Measurements from ENCODE around the gene PPP1R2.
"Not testable (repeated sequence)": the region's sequence is repeated elsewhere in the genome, so short reads cannot be mapped to it uniquely, and the experiment has no call there.

PPP1R2 gene

DNA sequence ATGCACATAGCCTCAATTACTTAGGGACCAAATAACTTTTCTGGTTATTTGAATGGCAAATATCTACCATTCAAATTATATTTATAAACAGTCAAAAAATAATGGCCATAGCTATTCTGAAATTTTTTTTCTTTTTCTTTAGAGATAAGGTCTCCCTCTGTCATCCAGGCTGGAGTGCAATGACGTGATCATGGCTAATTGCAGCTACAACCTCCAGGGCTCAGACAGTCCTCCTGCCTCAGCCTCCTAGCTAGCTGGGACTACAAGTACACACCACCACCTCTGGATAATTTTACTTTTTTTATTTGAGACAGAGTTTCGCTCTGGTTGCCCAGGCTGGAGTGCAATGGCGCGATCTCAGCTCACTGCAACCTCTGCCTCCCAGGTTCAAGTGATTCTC lies 16.6 kb downstream of the PPP1R2 start:
- no peak for DNase-seq (ENCODE audit: extremely low spot score)
- TF ChIP-seq NFRKB (IDR thresholded peaks at IDR 0.05) (no peak), ZNF384 (IDR thresholded peaks at IDR 0.05) (no peak)
- ChIA-PET CTCF (interaction anchor here (1.1 kb wide), 1 partner anchor 255 kb away, joined by 5 read pairs; the partner anchor contains the start of gene XXYLT1), POLR2A (no interaction called here)

GRCh38 chr3:195524171-195524896 lies 18.8 kb downstream of the PPP1R2 start:
- no peak for DNase-seq (ENCODE audit: extremely low spot score)
- CTCF ChIA-PET: no interaction called here
- POLR2A ChIA-PET: no interaction called here
- no peak for TF ChIP-seq FOXK2 (IDR thresholded peaks at IDR 0.05)
- no peak for TF ChIP-seq ARNT (IDR thresholded peaks at IDR 0.05)
- TF ChIP-seq FOXA1 (IDR thresholded peaks at IDR 0.05): no peak
- no peak for TF ChIP-seq FOXM1 (IDR thresholded peaks at IDR 0.05; ENCODE audit: borderline replicate concordance)
- no peak for TF ChIP-seq SP1 (IDR thresholded peaks at IDR 0.05)
- TF ChIP-seq HDGF (IDR thresholded peaks at IDR 0.05; ENCODE audit: borderline replicate concordance): no peak
- TF ChIP-seq ZNF384 (IDR thresholded peaks at IDR 0.05): no peak
- TF ChIP-seq BHLHE40 (IDR thresholded peaks at IDR 0.05; ENCODE audit: borderline replicate concordance): no peak

GRCh38 chr3:195522254-195523023 lies 20.7 kb downstream of the PPP1R2 start:
- CTCF ChIA-PET: interaction anchor here (0.5 to 1.4 kb wide), 2 partner anchors 251 to 836 kb away, joined by 3 to 7 read pairs; partner anchors contain the start of gene XXYLT1
- no peak for TF ChIP-seq NFRKB (IDR thresholded peaks at IDR 0.05)
- TF ChIP-seq FOXA1 (IDR thresholded peaks at IDR 0.05): no peak
- TF ChIP-seq SP1 (IDR thresholded peaks at IDR 0.05): no peak
- TF ChIP-seq ARNT (IDR thresholded peaks at IDR 0.05): no peak
- no peak for TF ChIP-seq CTBP1 (IDR thresholded peaks at IDR 0.05; ENCODE audit: borderline replicate concordance)
- TF ChIP-seq L3MBTL2 (conservative IDR thresholded peaks at IDR 0.05): no peak
- no peak for TF ChIP-seq FOXM1 (IDR thresholded peaks at IDR 0.05; ENCODE audit: borderline replicate concordance)
- TF ChIP-seq PKNOX1 (IDR thresholded peaks at IDR 0.05): no peak
- DNase-seq (ENCODE audit: extremely low spot score): no peak
- POLR2A ChIA-PET: interaction anchor here (1.1 kb wide), 1 partner anchor 252 kb away, joined by 3 read pairs; the partner anchor contains the start of gene XXYLT1

- ChIA-PET POLR2A (no interaction called here), CTCF (no interaction called here)
- TF ChIP-seq CTBP1 (IDR thresholded peaks at IDR 0.05; ENCODE audit: borderline replicate concordance) (no peak), FOXM1 (IDR thresholded peaks at IDR 0.05; ENCODE audit: borderline replicate concordance) (no peak), SUZ12 (IDR thresholded peaks at IDR 0.05) (no peak), L3MBTL2 (conservative IDR thresholded peaks at IDR 0.05) (no peak), ZNF384 (IDR thresholded peaks at IDR 0.05) (no peak), PKNOX1 (IDR thresholded peaks at IDR 0.05) (no peak), FOXA1 (IDR thresholded peaks at IDR 0.05) (no peak), SP1 (IDR thresholded peaks at IDR 0.05) (no peak), FOXK2 (IDR thresholded peaks at IDR 0.05) (no peak), HDGF (IDR thresholded peaks at IDR 0.05; ENCODE audit: borderline replicate concordance) (no peak), BHLHE40 (IDR thresholded peaks at IDR 0.05; ENCODE audit: borderline replicate concordance) (no peak), TARDBP (IDR thresholded peaks at IDR 0.05) (no peak), ELF4 (IDR thresholded peaks at IDR 0.05) (no peak), ARNT (IDR thresholded peaks at IDR 0.05) (no peak)
- DNase-seq (ENCODE audit: extremely low spot score): no peak
These were observed 26.1 kb downstream of the PPP1R2 start for GRCh38 chr3:195517030-195517429.

DNA sequence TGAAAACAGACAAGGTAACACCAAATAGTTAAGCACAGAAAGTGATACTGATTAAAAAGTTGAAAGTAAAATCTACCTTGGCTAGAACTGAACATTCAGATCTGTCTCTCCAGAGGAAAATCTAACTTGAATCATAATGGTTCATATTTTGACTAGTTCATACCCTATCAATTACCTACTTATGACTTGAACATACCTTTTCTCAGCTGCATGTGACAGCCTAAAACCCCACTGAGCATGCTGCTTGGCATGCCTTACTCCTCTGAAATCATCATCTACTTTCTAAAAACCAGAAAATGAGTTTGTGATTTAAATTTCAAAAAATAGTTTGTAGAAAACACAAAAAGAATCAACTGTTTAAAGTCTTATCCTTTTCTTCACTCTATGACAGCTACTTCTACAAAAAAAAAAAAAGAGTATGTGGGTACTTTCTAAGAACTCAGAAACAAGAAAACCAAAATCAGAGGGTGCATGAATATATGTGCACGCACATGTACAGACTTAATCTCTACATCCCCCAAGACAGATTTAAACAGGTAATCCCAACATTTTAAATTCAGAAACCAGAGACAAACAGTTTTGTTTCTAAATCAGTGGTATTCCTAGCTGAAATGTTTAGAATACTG lies 28.4 kb downstream of the PPP1R2 start:
- DNase-seq (ENCODE audit: extremely low spot score); POLR2A ChIA-PET; CTCF ChIA-PET: not testable (repeated sequence)

DNA sequence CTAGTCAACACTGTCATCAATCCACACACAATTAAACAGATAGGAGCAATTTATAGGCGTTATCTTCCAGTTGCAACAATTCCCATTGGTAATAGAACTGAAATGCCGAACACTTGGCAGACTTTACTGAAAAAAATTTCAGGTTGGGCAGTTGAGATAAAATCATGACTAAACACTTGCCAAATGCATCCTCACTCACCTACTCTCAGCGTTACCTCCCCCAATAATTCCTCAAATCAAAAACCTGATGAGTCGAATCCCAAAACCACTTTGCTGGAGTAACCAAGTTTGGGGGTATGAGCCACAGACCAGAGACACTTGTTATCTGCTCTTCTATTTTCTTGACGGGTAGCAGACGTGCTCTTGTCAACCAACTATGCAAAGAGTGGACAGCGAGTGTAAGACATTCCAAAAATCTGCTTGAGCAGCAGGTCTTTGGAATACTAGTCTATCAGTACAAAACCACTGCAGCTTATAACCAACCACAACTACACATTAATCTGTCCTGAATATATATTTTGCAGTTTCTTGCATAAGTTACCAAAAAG lies 30.3 kb downstream of the PPP1R2 start:
- ChIA-PET CTCF (no interaction called here), POLR2A (no interaction called here)

More for the DNA sequence above, 30.3 kb downstream of the PPP1R2 start:
- DNase-seq (ENCODE audit: extremely low spot score): no peak
- TF ChIP-seq LEF1 (IDR thresholded peaks at IDR 0.05; ENCODE audit: borderline replicate concordance) (no peak), HDGF (IDR thresholded peaks at IDR 0.05; ENCODE audit: borderline replicate concordance) (no peak), L3MBTL2 (conservative IDR thresholded peaks at IDR 0.05) (no peak), FOXA1 (IDR thresholded peaks at IDR 0.05) (no peak), PKNOX1 (IDR thresholded peaks at IDR 0.05) (no peak), FOXK2 (IDR thresholded peaks at IDR 0.05) (no peak), BHLHE40 (IDR thresholded peaks at IDR 0.05; ENCODE audit: borderline replicate concordance) (no peak), CTBP1 (IDR thresholded peaks at IDR 0.05; ENCODE audit: borderline replicate concordance) (no peak), ZNF384 (IDR thresholded peaks at IDR 0.05) (no peak), NFRKB (IDR thresholded peaks at IDR 0.05) (no peak), SUZ12 (IDR thresholded peaks at IDR 0.05) (no peak), FOXM1 (IDR thresholded peaks at IDR 0.05; ENCODE audit: borderline replicate concordance) (no peak)

Data from HEK293T (cell line).